Eye (tissue), 1 donor: ENCODE results near the gene LRSAM1.
"Not testable (repeated sequence)": the region's sequence is repeated elsewhere in the genome, so short reads cannot be mapped to it uniquely, and the experiment has no call there.

ENCODE experiments used
- DNase-seq: peaks from one replicate; pipeline ENCODE4 v3.0.0-alpha.2; 2015

LRSAM1 gene

DNA sequence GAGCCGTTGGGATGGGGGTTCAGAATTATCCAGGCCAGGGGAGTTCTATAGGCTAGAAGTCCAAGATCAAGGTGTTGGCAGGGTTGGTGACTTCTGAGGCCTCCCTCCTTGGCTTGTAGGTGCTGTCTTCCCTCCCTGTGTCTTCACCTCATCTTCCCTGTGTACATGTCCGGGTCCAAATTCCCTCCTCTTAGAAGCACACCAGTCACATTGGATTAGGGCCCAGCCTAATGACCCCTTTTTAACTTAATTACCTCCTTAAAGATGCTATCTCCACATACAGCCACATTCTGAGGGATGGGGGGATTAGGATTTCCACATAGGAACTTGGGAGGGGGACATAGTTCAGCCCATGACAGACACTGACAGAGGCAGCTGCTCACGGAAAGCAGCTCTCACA is 12.1 kb downstream of the LRSAM1 start:
- DNase-seq, result peak; percentile 32

DNA sequence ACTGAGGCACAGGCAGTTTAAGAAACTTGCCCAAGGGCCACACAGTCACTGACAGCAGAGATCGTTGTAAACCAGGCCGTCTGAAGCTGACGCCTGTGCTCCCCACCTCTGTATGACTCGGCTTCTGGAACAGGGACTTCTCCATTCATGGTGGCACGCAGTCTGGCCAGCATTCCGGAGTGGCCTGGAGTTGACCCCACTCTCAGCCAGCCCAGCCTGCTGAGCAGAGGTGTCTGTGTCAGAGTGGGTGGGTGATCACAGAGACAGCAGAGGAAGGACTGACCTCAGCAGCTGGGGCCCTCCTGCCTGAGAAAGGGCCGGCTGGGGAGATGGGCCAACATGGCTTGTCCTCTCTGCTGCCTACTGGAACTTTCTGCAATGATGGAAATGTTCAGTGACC is 12.6 kb downstream of the LRSAM1 start:
- DNase-seq, result peak; percentile 69

DNA sequence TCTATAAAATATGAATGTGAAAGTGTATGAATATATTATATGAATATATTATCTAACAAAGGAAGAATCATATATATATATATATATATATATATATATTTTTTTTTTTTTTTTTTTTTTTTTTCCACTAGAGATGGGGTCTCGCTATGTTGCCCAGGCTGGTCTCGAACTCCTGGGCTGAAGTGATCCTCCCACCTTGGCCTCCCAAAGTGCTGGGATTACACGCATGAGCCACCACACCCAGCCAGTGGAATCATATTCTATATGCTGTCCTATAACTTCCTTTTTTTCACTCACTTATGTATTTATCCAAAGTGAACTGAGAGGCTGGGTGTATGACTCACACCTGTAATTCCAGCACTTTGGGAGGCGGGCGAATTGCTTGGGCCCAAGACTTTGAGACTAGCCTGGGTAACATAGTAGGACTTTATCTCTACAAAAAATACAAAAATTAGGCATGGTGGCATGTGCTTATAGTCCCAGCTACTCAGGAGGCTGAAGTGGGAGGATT is 15.2 kb downstream of the LRSAM1 start:
- DNase-seq, result not testable (repeated sequence)

DNA sequence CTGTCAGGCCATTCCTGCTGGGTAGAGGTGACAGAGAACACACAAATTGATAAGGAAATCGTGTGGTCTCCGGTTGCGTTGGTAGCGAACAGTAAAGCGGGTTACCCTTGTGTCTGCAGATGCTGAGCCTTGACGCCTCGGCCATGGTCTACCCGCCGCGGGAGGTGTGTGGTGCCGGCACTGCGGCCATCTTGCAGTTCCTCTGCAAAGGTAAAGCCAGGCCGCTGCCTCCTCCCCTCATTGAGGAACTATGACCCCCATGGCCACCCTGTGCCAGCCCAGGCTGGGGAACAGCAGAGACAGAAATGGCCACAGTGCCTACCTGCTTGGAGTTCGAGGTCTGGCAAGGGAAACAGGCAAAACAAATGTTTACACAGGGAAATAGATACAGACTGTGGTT is 16.3 kb downstream of the LRSAM1 start:
- no peak for DNase-seq

DNA sequence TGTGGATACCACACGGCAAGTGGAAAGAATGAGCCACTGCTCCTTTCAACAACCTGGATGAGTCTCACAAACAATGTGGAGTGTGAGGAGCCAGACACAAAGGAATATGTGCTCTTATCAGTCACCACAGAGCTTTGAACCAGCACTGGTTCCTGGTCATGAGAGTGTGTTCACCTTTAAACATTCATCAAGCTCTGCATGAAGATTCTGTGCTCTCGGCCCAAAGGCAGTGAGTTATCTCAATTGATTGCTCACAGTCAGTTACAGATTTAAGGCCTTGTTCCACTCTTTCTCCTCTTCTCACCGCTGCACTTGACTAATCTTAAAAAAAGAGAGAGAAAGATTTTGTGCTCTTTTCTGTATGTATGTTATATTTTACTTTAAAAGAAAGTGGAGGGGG is 19.4 kb downstream of the LRSAM1 start:
- no peak for DNase-seq

DNA sequence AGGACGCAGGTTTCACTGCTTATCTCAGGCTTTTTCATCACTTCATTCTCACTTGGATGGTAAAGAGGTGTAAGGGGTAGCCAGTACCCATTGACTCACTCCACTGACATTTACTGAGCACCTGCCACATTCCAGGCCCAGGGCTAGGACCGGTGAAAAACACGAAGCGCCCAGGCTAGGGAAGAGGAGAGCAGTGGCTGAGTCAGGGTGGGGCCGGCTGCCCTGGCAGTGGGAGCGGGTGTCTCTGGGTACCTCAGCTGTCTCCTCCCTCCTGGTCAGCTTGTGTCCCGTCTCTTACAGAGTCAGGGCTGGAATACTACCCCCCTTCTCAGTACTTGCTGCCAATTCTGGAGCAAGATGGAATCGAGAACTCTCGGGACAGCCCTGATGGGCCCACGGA is 22.2 kb downstream of the LRSAM1 start:
- no peak for DNase-seq

DNA sequence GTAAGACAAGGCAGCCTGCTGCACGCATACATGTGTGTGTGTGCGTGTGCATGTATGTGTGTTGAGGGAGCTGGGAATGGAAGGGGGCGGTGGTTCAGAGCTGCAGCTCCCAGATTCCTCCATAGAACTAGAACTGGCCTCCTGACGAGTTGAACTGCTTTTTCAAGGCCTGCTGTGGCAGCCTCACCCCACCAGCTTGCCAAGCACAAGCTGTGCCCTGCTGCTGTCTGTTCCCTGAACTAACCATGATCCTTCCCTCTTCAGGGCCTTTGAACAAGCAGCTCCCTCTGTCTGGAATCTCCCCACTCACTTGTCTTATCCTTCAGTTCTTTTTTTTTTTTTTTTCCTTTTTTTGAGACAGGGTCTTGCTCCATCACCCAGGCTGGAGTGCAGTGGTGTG is 22.6 kb downstream of the LRSAM1 start:
- DNase-seq, result no peak

DNA sequence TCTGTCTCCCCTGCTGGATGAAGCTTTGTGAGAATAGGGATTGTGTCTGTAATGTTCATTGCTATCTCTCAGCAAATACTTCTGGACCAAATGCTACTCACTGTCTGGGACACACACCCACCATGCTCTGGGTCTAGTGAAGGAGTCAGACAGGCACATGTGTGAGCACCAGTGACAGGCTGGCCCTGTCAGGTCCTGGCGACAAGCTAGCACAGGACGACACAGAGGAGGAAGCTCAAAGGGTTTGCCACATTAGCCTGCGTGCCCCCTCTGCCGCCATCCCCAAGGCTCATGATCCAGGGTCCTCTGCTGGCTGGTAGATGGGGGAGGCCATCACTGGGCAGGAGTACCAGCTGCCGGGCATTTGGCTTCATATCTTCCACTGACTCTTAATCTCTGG is 23.3 kb downstream of the LRSAM1 start:
- no peak for DNase-seq

DNA sequence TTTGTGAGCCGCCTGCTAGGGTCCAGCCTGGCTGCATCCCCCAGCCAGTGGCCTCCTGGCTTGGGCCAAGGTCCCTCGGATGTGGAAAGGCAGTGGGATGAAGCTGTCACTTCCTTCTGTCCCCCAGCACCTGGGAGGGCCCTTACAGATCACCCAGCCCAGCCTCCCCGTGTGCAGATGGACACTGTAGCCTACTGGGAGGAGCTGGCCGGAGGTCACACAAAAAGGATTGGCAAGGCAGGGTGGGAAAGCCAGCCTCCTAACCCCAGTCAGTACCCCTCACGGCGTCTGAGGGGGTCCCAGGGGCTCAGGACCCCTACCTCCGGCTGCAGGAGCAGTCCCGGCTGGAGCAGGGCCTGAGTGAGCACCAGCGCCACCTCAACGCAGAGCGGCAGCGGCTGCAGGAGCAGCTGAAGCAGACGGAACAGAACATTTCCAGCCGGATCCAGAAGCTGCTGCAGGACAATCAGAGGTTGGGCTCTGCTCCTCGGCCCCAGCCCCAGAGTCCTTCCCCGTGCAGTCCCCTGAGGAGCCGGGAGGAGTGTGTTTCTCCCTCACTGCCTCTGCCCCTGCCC is 28.3 kb downstream of the LRSAM1 start:
- DNase-seq, result no peak

DNA sequence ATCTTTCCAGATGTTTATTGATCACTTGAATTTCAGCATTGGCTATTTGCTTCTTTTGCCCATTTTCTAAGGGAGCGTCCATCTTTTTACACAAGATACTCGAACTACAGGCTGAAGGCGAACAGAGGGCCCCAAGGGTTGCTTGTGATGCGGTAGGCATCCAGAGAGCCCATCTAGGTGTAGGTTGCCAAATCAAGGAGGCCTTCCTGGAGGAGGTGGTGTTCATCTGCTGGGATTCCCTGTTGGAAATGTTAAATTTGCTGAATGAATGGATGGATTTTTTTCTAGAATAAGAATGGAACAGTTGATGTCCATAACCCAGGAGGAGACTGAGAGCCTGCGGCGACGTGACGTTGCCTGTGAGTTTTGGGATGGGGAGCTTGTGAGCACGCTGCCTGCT is 31.4 kb downstream of the LRSAM1 start:
- no peak for DNase-seq

DNA sequence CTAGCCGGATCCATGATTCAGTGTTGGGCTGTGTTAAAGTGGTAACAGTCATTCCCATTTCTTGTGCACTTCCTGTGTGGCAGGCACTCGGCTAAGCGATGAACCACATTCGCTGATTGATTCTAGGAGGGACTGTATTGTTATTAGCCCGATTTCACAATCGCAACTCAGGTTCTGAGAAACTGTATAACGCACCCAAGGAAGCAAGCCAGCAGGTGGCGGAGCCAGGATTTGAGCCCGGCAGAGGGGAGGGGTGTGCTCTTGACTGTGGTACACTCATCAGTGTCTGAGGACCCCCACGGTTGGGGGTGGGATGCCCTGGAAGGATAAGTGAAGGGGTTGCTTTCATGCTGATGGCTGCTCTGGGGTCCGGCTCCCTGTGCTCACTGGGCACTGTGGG is 34.7 kb downstream of the LRSAM1 start:
- DNase-seq, result no peak

DNA sequence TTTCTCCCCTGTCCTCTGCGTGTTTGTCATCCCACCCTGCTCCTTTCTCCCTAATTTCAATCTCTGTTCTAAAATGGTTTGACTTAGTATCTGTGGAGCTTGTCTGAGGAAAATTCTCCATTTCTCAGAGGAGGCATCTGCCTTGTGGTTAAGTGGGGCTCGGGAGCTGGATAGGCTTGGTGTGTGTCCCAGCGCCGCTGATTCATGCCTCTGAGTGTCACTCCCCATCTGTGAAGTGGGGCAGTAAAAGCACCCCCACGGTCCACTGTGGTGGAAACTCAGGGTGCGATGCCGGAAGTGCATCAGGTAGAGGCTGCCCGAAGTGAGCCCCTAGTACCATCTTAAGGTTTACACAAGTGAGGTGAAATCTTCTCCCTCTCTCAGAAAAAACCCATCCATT is 37.6 kb downstream of the LRSAM1 start:
- no peak for DNase-seq

DNA sequence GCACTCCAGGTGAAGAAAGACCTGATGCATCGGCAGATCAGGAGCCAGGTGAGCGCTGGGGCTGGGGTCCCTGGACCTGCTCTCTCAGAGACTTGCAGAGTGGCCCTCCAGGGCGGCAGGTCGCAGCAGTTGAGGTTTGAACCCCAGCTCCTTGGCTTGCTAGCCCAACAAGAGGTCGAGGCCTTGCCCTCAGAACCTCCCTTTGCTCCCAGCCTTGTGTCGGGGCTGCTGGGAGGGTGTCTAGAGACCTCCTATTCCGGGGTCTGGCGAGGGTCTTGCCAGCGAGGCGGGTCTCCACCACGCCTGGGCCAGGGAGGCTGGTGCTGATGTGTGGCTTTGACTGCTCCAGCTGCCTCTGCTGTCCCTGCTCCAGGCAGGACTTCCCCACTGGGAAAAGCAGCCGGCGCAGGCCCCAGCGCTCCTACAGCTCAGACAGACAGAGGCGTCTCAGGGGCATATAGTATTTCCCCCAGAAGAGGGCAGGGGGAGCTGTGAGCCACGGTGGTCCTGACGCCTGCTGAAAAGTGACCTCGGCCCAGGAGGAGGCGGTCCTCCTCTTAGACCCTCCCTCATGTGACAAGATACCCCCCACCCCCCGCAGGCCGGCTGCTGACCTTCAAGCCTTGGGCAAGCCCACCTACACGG is 38.3 kb downstream of the LRSAM1 start:
- peak; percentile 56 for DNase-seq

DNA sequence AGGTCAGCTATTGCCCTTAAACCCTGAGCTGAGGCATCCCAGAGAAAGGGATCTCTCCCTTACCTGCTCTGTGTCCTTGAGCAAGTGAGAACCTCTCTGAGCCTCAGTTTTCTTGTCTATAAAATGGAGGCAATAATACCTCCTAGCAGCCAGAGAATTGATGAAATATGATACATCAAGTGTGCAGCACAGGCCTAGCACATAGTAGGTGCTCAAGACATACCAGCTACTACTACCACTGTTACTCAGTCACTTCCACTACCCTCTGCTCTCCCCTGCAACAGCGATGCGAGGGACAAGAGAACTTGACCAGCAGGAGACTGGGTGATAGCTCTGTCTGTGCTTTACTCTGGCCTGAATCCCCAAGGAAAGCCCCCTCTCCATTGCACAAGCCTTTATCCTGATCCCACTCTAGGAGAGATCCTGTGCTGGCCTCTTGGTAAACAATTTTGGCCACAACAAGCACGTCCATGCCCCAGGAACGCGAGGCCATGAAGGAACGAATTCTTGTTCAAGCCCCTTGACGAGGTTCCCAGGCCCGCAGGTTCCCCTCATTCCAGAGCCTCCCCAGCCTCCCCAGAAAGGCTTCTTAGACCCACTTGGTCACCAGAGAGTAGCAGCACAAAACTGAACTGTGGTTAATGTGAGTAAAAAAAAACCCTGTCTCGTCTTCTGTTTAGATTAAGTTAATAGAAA is 39.4 kb downstream of the LRSAM1 start:
- DNase-seq, result no peak

DNA sequence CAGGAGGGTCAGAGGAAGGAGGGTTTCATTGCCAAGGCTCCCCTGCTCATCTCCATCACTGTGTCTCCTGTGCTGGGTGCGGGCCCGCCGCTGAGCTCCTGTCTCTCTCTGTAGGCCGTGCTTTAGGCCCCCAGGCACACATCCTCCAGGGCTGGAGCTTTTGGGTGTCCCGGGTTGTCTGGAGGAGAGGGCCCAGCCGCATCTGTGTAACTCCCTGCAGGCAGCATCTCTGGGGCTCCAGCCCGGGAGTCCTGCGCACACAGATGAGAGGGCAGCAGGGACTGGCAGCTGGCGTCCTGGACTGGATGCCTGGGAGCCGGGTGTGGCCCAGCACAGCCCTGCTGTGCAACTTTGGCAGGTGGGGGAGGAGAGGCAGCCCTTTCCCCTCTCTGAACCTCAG is 40.2 kb downstream of the LRSAM1 start:
- no peak for DNase-seq

DNA sequence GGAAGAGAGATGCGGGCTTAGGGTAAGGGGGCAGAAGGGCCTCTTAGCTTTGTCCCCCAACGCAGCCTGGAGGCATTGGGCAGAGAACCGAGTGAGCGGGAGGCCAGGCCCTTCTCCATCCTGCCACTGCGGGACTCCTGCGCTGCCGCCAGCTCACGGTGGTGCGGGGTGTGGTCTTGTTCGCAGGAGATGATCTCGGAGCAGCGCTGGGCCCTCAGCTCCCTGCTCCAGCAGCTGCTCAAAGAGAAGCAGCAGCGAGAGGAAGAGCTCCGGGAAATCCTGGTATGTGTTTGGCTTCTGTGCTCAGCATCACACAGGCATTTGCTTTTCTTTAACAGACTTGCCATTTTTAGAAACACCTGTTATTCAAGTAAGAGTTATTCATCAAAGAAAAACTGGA is 41.3 kb downstream of the LRSAM1 start:
- no peak for DNase-seq

DNA sequence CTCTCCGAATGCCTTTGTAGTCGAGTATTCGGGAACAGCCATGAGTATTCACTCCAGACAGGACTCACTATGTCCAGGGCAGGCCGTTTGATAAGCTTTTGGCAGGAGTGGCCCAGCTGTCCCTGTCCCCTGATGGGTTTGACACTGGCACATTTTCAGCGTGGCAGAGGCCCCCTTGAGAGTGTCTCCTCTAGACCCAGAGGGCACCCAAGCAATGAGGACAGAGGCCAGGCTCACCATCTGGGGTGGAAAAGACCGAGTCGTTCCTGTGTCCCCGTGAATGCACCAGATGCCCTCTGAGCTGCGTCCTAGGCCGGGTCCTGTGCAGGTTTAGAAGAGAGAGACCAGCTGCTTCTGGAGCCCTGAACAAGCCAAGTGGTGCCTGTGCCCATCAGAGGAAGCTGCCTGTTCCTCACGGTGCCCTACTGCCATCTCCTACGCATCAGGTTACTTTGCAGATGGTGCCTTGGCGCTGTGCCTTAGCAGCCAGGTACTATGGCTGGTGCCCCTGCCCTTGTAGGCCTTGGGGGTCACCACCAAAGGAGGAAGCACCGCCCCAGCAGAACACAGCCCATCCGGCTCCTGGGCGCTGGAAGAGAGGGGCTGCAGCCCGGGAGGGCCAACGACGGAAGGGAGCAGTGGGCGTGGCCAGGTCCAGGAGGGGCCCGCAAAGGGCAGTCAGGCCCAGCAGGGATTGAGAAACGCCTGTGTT is 42.4 kb downstream of the LRSAM1 start:
- DNase-seq, result no peak

DNA sequence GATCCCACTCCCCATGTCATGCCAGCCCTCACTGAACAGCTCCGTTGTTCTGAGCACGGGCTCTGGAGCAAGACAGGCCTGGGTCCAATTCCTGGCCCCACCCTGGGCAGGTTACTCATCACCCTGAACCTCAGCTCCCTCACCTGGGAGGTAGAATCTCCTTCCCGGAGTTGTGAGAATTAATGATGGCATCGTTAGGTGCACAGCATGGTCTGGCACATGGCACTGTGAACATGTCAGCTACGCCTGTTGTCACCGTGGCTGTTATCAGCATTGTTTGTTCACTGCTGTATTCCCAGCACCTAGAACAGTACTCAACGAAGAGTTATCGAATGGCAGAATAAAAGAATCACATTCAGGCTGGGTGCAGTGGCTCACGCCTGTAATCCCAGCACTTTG is 43.0 kb downstream of the LRSAM1 start:
- no peak for DNase-seq

DNA sequence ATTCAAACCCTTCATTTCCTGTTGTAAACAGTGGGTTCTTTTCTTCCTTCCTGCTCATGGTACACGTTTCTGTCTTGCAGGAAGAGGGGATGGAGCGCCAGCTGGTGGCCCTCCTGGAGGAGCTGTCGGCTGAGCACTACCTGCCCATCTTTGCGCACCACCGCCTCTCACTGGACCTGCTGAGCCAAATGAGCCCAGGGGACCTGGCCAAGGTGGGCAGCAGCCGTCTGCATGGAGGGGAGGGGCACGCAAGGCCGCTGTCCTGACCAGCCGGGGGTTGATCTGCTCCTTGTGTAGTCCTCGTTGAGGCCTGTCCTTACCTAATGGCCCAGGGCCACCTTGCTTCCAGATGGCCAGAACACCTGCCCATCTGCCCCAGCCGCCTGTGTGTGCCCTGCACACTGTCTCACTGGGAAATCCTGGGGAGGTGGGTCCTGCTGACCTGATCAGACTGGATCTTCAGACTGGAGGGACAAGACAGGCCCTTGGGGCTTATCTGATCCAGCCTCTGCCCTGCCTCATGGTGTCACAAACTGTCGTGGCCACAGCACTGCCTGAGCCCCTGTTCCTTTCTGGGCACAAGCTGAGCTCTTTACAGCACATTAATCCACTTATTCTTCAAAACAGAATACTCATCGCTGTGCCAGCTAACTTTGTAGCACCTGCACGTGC is 44.7 kb downstream of the LRSAM1 start:
- no peak for DNase-seq

DNA sequence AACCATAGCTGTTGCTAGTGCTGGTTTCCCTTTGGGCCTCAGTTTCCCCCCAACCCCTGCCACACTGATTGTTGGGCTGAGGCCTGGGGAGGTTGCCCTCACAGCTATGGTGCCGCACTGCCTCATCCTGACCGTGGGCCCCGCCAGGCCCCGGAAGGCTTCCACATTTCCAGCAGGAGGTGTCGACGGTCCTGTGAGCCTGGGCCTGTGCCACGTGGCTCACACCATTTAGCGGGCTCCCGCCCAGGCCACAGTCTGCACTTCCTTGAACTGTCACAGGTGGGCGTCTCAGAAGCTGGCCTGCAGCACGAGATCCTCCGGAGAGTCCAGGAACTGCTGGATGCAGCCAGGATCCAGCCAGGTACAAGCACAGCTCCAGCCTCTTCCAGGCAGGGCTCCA is 45.7 kb downstream of the LRSAM1 start:
- no peak for DNase-seq

DNA sequence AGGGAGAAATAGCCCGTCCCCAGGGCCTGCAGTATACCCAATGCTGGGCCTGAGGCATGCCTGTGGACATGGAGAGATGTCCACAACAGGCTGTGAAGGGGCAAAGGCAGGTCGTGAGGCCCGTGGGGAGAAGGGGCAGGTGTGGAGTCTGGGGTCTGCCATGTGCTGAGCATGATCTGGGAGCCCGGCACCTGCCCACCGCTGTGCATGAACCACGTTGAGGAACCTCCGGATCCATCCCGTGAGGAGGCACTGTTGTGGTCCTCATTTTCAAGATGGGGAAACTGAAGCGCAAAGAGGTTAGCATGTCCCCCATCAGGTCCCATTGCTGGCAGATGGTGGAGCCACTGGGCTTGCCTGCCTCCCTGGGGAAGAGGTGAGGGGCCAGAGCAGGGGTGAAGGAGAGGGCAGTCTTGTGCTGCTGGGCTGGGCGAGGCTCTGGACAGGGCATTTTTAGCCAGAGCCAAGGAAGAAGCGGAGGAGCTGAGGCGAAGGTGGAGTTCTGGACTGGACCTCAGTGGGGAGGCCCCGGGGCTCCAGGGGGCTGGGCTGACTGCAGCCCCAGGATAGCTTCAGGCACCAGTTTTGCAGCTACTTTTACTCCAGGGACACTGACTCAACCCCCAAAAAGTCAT is 46.5 kb downstream of the LRSAM1 start:
- no peak for DNase-seq

DNA sequence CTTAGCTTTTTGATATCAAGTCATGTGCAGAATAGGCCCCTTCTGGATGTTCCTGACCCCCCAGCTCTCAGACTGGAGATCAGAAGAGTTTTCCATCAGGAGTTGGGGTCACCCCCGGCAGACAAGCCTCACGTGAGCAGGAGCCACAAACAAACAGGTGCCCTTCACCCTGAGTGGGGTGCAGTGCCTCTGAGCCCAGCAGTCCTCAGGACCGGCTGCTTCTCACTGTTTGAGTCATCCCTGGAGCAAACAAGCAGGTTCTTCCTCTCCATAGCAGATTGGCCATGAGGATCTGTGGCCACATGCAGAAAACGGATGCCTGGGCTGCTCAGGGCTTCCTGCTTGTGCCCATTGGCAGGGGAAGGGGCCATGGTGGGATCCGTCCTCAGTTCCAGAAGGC is 47.0 kb downstream of the LRSAM1 start:
- DNase-seq, result no peak

DNA sequence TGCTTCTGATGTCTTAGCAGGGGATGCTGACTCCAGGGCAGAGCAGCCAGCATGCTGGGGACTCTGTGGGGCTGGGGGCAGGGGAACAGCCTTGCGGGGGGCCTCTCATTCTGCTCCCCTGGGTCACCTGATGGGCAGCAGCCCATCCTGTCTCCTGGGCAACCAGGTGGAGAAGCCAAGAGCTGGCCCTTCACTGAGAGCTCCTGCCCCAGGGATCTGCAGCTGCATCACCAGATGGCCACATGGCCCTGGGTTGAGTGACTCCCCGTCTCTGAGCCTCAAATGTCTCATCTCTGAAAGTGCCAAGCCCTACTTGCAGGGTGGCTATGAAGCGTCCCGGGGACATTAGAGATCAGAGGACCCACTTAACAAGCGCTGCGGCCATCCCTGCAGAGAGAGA is 49.1 kb downstream of the LRSAM1 start:
- DNase-seq, result no peak
